ENCODE data around the gene IL1RAPL1.

Gene IL1RAPL1

GRCh38 chrX:29693912-29694311 is 1106.7 kb downstream of the IL1RAPL1 start:
- DNase-seq: no peak
- in situ Hi-C loops (cut with HindIII; ENCODE audit: low pct_ligation_motif_present, low pct_unique_long_range_greater_than_20kb, low sequenced_read_pairs): no loop called here

GRCh38 chrX:29699239-29699638 is 1112.0 kb downstream of the IL1RAPL1 start:
- DNase-seq: no peak
- in situ Hi-C loops (cut with HindIII; ENCODE audit: low pct_ligation_motif_present, low pct_unique_long_range_greater_than_20kb, low sequenced_read_pairs): no loop called here

- in situ Hi-C loops (cut with HindIII; ENCODE audit: low pct_ligation_motif_present, low pct_unique_long_range_greater_than_20kb, low sequenced_read_pairs): no loop called here
- no peak for DNase-seq
Observed at GRCh38 chrX:29707088-29707487, 1119.8 kb downstream of the IL1RAPL1 start.

- in situ Hi-C loops (cut with HindIII; ENCODE audit: low pct_ligation_motif_present, low pct_unique_long_range_greater_than_20kb, low sequenced_read_pairs): no loop called here
Observed at GRCh38 chrX:29721152-29721551, 1133.9 kb downstream of the IL1RAPL1 start.

GRCh38 chrX:29724316-29724715 is 1137.1 kb downstream of the IL1RAPL1 start:
- in situ Hi-C loops (cut with HindIII; ENCODE audit: low pct_ligation_motif_present, low pct_unique_long_range_greater_than_20kb, low sequenced_read_pairs): no loop called here

More at GRCh38 chrX:29721152-29721551, 1133.9 kb downstream of the IL1RAPL1 start:
- DNase-seq: no peak

GRCh38 chrX:29726811-29727210 is 1139.6 kb downstream of the IL1RAPL1 start:
- DNase-seq: no peak
- in situ Hi-C loops (cut with HindIII; ENCODE audit: low pct_ligation_motif_present, low pct_unique_long_range_greater_than_20kb, low sequenced_read_pairs): no loop called here

More at GRCh38 chrX:29724316-29724715, 1137.1 kb downstream of the IL1RAPL1 start:
- DNase-seq: no peak

- DNase-seq: peak; percentile 0
- in situ Hi-C loops (cut with HindIII; ENCODE audit: low pct_ligation_motif_present, low pct_unique_long_range_greater_than_20kb, low sequenced_read_pairs): no loop called here
Observed at GRCh38 chrX:29728639-29729038, 1141.4 kb downstream of the IL1RAPL1 start.

GRCh38 chrX:29744966-29745365 is 1157.7 kb downstream of the IL1RAPL1 start:
- DNase-seq: no peak
- in situ Hi-C loops (cut with HindIII; ENCODE audit: low pct_ligation_motif_present, low pct_unique_long_range_greater_than_20kb, low sequenced_read_pairs): no loop called here

GRCh38 chrX:29746326-29746725 is 1159.1 kb downstream of the IL1RAPL1 start:
- DNase-seq: no peak
- in situ Hi-C loops (cut with HindIII; ENCODE audit: low pct_ligation_motif_present, low pct_unique_long_range_greater_than_20kb, low sequenced_read_pairs): no loop called here

- DNase-seq: no peak
- in situ Hi-C loops (cut with HindIII; ENCODE audit: low pct_ligation_motif_present, low pct_unique_long_range_greater_than_20kb, low sequenced_read_pairs): no loop called here
Observed at GRCh38 chrX:29762006-29762405, 1174.8 kb downstream of the IL1RAPL1 start.

GRCh38 chrX:29775890-29776289 is 1188.6 kb downstream of the IL1RAPL1 start:
- in situ Hi-C loops (cut with HindIII; ENCODE audit: low pct_ligation_motif_present, low pct_unique_long_range_greater_than_20kb, low sequenced_read_pairs): no loop called here

GRCh38 chrX:29787656-29788055 is 1200.4 kb downstream of the IL1RAPL1 start:
- in situ Hi-C loops (cut with HindIII; ENCODE audit: low pct_ligation_motif_present, low pct_unique_long_range_greater_than_20kb, low sequenced_read_pairs): no loop called here
- DNase-seq: no peak

More at GRCh38 chrX:29775890-29776289, 1188.6 kb downstream of the IL1RAPL1 start:
- no peak for DNase-seq

GRCh38 chrX:29788991-29789699 is 1201.9 kb downstream of the IL1RAPL1 start:
- in situ Hi-C loops (cut with HindIII; ENCODE audit: low pct_ligation_motif_present, low pct_unique_long_range_greater_than_20kb, low sequenced_read_pairs): no loop called here
- no peak for DNase-seq

GRCh38 chrX:29792335-29792734 is 1205.1 kb downstream of the IL1RAPL1 start:
- in situ Hi-C loops (cut with HindIII; ENCODE audit: low pct_ligation_motif_present, low pct_unique_long_range_greater_than_20kb, low sequenced_read_pairs): no loop called here
- no peak for DNase-seq

- DNase-seq: no peak
- in situ Hi-C loops (cut with HindIII; ENCODE audit: low pct_ligation_motif_present, low pct_unique_long_range_greater_than_20kb, low sequenced_read_pairs): no loop called here
Observed at GRCh38 chrX:29797156-29797555, 1209.9 kb downstream of the IL1RAPL1 start.

- in situ Hi-C loops (cut with HindIII; ENCODE audit: low pct_ligation_motif_present, low pct_unique_long_range_greater_than_20kb, low sequenced_read_pairs): no loop called here
- no peak for DNase-seq
Observed at GRCh38 chrX:29798469-29798868, 1211.2 kb downstream of the IL1RAPL1 start.

- DNase-seq: no peak
- in situ Hi-C loops (cut with HindIII; ENCODE audit: low pct_ligation_motif_present, low pct_unique_long_range_greater_than_20kb, low sequenced_read_pairs): no loop called here
Observed at GRCh38 chrX:29813174-29813573, 1225.9 kb downstream of the IL1RAPL1 start.

GRCh38 chrX:29824176-29824906 is 1237.1 kb downstream of the IL1RAPL1 start:
- in situ Hi-C loops (cut with HindIII; ENCODE audit: low pct_ligation_motif_present, low pct_unique_long_range_greater_than_20kb, low sequenced_read_pairs): no loop called here
- DNase-seq: no peak

- in situ Hi-C loops (cut with HindIII; ENCODE audit: low pct_ligation_motif_present, low pct_unique_long_range_greater_than_20kb, low sequenced_read_pairs): no loop called here
- no peak for DNase-seq
Observed at GRCh38 chrX:29826742-29827141, 1239.5 kb downstream of the IL1RAPL1 start.

GRCh38 chrX:29834311-29834710 is 1247.1 kb downstream of the IL1RAPL1 start:
- DNase-seq: no peak
- in situ Hi-C loops (cut with HindIII; ENCODE audit: low pct_ligation_motif_present, low pct_unique_long_range_greater_than_20kb, low sequenced_read_pairs): no loop called here

All from ACHN (cell line).